ENCODE results near the gene TMEM82.

TMEM82 gene

GRCh38 chr1:15705184-15705566 is 37.1 kb upstream of the TMEM82 start:
- Histone ChIP-seq H3K4me1 (ENCODE audit: control insufficient read depth, insufficient read depth, low read length) (peaks cover 7% of the 10 kb centered on the region), H3K36me3 (ENCODE audit: control insufficient read depth, insufficient read depth, low read length) (peaks cover 7% of the 10 kb centered on the region), H3K9me3 (ENCODE audit: control insufficient read depth, low read length) (no peaks in the 10 kb centered on the region), H3K4me3 (ENCODE audit: insufficient read depth, low read depth, low read length) (no peak overlapping the region), H3K27me3 (ENCODE audit: control insufficient read depth, insufficient read depth, low read length, poor library complexity, severe bottlenecking) (no peaks in the 10 kb centered on the region), H3K27ac (ENCODE audit: insufficient read depth, low read depth, low read length, poor library complexity, severe bottlenecking) (no peak overlapping the region)
- 94% methylated on average over 11 of the region's 11 CpGs for WGBS, 2 experiments

GRCh38 chr1:15706751-15707150 is 35.5 kb upstream of the TMEM82 start:
- H3K36me3 ChIP-seq (ENCODE audit: control insufficient read depth, insufficient read depth, low read length) = peaks cover 7% of the 10 kb centered on the region
- peaks cover 7% of the 10 kb centered on the region for H3K4me1 ChIP-seq (ENCODE audit: control insufficient read depth, insufficient read depth, low read length)
- no peak overlapping the region for H3K27ac ChIP-seq (ENCODE audit: insufficient read depth, low read depth, low read length, poor library complexity, severe bottlenecking)
- no peak overlapping the region for H3K4me3 ChIP-seq (ENCODE audit: insufficient read depth, low read depth, low read length)
- 95 to 96% methylated on average over 7 of the region's 7 CpGs for WGBS, 2 experiments
- no peaks in the 10 kb centered on the region for H3K27me3 ChIP-seq (ENCODE audit: control insufficient read depth, insufficient read depth, low read length, poor library complexity, severe bottlenecking)
- no peaks in the 10 kb centered on the region for H3K9me3 ChIP-seq (ENCODE audit: control insufficient read depth, low read length)

- Histone ChIP-seq H3K36me3 (ENCODE audit: control insufficient read depth, insufficient read depth, low read length) (peaks cover 7% of the 10 kb centered on the region), H3K27me3 (ENCODE audit: control insufficient read depth, insufficient read depth, low read length, poor library complexity, severe bottlenecking) (no peaks in the 10 kb centered on the region), H3K4me3 (ENCODE audit: insufficient read depth, low read depth, low read length) (no peak overlapping the region), H3K9me3 (ENCODE audit: control insufficient read depth, low read length) (no peaks in the 10 kb centered on the region), H3K4me1 (ENCODE audit: control insufficient read depth, insufficient read depth, low read length) (peaks cover 7% of the 10 kb centered on the region), H3K27ac (ENCODE audit: insufficient read depth, low read depth, low read length, poor library complexity, severe bottlenecking) (no peak overlapping the region)
- 91 to 94% methylated on average over 8 of the region's 8 CpGs for WGBS, 2 experiments
These were observed 34.9 kb upstream of the TMEM82 start for GRCh38 chr1:15707239-15707925.

- Histone ChIP-seq H3K4me3 (ENCODE audit: insufficient read depth, low read depth, low read length) (no peak overlapping the region), H3K4me1 (ENCODE audit: control insufficient read depth, insufficient read depth, low read length) (peaks cover 1% of the 10 kb centered on the region), H3K9me3 (ENCODE audit: control insufficient read depth, low read length) (no peaks in the 10 kb centered on the region), H3K36me3 (ENCODE audit: control insufficient read depth, insufficient read depth, low read length) (peaks cover 7% of the 10 kb centered on the region), H3K27ac (ENCODE audit: insufficient read depth, low read depth, low read length, poor library complexity, severe bottlenecking) (no peak overlapping the region), H3K27me3 (ENCODE audit: control insufficient read depth, insufficient read depth, low read length, poor library complexity, severe bottlenecking) (no peaks in the 10 kb centered on the region)
- WGBS, 2 experiments = 90 to 93% methylated on average over 14 to 15 of the region's 15 CpGs
These were observed 33.7 kb upstream of the TMEM82 start for GRCh38 chr1:15708486-15709137.

GRCh38 chr1:15709226-15709625 is 33.1 kb upstream of the TMEM82 start:
- Histone ChIP-seq H3K27me3 (ENCODE audit: control insufficient read depth, insufficient read depth, low read length, poor library complexity, severe bottlenecking) (no peaks in the 10 kb centered on the region), H3K4me3 (ENCODE audit: insufficient read depth, low read depth, low read length) (no peak overlapping the region), H3K9me3 (ENCODE audit: control insufficient read depth, low read length) (no peaks in the 10 kb centered on the region), H3K27ac (ENCODE audit: insufficient read depth, low read depth, low read length, poor library complexity, severe bottlenecking) (no peak overlapping the region), H3K36me3 (ENCODE audit: control insufficient read depth, insufficient read depth, low read length) (peaks cover 7% of the 10 kb centered on the region), H3K4me1 (ENCODE audit: control insufficient read depth, insufficient read depth, low read length) (no peaks in the 10 kb centered on the region)
- 96% methylated on average over 4 of the region's 4 CpGs for WGBS, 2 experiments

GRCh38 chr1:15712168-15712567 is 30.1 kb upstream of the TMEM82 start:
- H3K4me3 ChIP-seq (ENCODE audit: insufficient read depth, low read depth, low read length) = no peak overlapping the region
- H3K36me3 ChIP-seq (ENCODE audit: control insufficient read depth, insufficient read depth, low read length) = peaks cover 6% of the 10 kb centered on the region
- no peaks in the 10 kb centered on the region for H3K9me3 ChIP-seq (ENCODE audit: control insufficient read depth, low read length)
- H3K27ac ChIP-seq (ENCODE audit: insufficient read depth, low read depth, low read length, poor library complexity, severe bottlenecking) = no peak overlapping the region
- WGBS, 2 experiments = 95 to 96% methylated on average over 4 of the region's 4 CpGs
- no peaks in the 10 kb centered on the region for H3K27me3 ChIP-seq (ENCODE audit: control insufficient read depth, insufficient read depth, low read length, poor library complexity, severe bottlenecking)
- no peaks in the 10 kb centered on the region for H3K4me1 ChIP-seq (ENCODE audit: control insufficient read depth, insufficient read depth, low read length)

GRCh38 chr1:15714406-15715136 is 27.7 kb upstream of the TMEM82 start:
- Histone ChIP-seq H3K4me3 (ENCODE audit: insufficient read depth, low read depth, low read length) (no peak overlapping the region), H3K27me3 (ENCODE audit: control insufficient read depth, insufficient read depth, low read length, poor library complexity, severe bottlenecking) (no peaks in the 10 kb centered on the region), H3K27ac (ENCODE audit: insufficient read depth, low read depth, low read length, poor library complexity, severe bottlenecking) (no peak overlapping the region), H3K9me3 (ENCODE audit: control insufficient read depth, low read length) (no peaks in the 10 kb centered on the region), H3K4me1 (ENCODE audit: control insufficient read depth, insufficient read depth, low read length) (no peaks in the 10 kb centered on the region), H3K36me3 (ENCODE audit: control insufficient read depth, insufficient read depth, low read length) (peaks cover 9% of the 10 kb centered on the region)
- 93 to 94% methylated on average over 4 of the region's 4 CpGs for WGBS, 2 experiments

GRCh38 chr1:15717418-15718125 is 24.7 kb upstream of the TMEM82 start:
- WGBS, 2 experiments = 93 to 94% methylated on average over 11 of the region's 11 CpGs
- Histone ChIP-seq H3K4me3 (ENCODE audit: insufficient read depth, low read depth, low read length) (no peak overlapping the region), H3K27ac (ENCODE audit: insufficient read depth, low read depth, low read length, poor library complexity, severe bottlenecking) (no peak overlapping the region)

GRCh38 chr1:15718199-15718601 is 24.1 kb upstream of the TMEM82 start:
- Histone ChIP-seq H3K9me3 (ENCODE audit: control insufficient read depth, low read length) (no peaks in the 10 kb centered on the region), H3K27ac (ENCODE audit: insufficient read depth, low read depth, low read length, poor library complexity, severe bottlenecking) (no peak overlapping the region), H3K4me3 (ENCODE audit: insufficient read depth, low read depth, low read length) (no peak overlapping the region), H3K36me3 (ENCODE audit: control insufficient read depth, insufficient read depth, low read length) (peaks cover 9% of the 10 kb centered on the region), H3K4me1 (ENCODE audit: control insufficient read depth, insufficient read depth, low read length) (no peaks in the 10 kb centered on the region), H3K27me3 (ENCODE audit: control insufficient read depth, insufficient read depth, low read length, poor library complexity, severe bottlenecking) (no peaks in the 10 kb centered on the region)
- WGBS, 2 experiments = 94% methylated on average over 8 of the region's 8 CpGs

More at GRCh38 chr1:15717418-15718125, 24.7 kb upstream of the TMEM82 start:
- Histone ChIP-seq H3K9me3 (ENCODE audit: control insufficient read depth, low read length) (no peaks in the 10 kb centered on the region), H3K36me3 (ENCODE audit: control insufficient read depth, insufficient read depth, low read length) (peaks cover 9% of the 10 kb centered on the region), H3K27me3 (ENCODE audit: control insufficient read depth, insufficient read depth, low read length, poor library complexity, severe bottlenecking) (no peaks in the 10 kb centered on the region), H3K4me1 (ENCODE audit: control insufficient read depth, insufficient read depth, low read length) (no peaks in the 10 kb centered on the region)
